Measurements from ENCODE around the gene CSF1R. TPM values are rescaled to one million over a fixed set of nuclear protein-coding genes. Genes with fewer than 3 reads are reported as not detected.

CSF1R gene
- 100 to 1,000 TPM in 1 of 4 donors, 10 to 100 TPM in 3; 55.6 to 140 (median 77.6) TPM for total RNA-seq

DNA sequence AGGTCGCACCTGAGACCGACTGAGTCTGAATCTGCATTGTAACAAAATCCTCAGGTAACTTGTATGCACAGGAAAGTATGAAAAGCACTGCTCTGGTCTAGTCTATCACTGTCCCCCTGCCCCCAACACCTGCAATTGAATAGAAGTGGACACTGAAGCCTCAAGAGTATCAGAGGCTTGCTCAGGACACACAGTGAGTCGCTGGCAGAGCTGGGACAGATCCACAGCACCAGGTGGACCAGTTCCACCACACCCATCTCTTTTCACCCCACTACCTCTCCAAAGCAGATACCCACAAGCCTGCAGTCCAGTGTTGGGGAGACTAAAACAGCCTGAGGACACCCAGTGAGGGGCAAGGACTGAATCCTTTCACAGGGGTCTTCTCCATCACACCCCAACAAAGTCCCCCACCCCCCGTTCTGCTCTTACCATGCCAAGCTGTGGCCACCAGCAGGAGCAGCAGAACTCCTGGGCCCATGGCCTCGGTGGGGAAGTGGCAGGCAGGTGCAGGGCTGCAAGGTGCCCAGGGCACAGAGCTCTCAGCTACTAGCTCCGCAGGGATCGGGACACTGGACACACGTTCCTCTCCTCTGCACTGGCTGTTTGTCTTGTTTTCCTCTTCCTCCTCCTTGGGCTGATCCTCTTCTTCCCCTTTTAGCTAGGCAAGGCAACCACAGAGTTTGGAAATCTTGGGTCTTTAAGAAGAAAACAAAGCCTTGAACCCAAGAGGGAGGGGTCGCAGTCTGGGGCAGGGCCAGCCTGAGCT is at the start of gene CSF1R:
TSS of gene CSF1R (minus strand) at position 605 of the 766 bp plus-strand sequence. CDS start at position 478, 127 bp downstream.
- TF ChIP-seq, protein P1, sequence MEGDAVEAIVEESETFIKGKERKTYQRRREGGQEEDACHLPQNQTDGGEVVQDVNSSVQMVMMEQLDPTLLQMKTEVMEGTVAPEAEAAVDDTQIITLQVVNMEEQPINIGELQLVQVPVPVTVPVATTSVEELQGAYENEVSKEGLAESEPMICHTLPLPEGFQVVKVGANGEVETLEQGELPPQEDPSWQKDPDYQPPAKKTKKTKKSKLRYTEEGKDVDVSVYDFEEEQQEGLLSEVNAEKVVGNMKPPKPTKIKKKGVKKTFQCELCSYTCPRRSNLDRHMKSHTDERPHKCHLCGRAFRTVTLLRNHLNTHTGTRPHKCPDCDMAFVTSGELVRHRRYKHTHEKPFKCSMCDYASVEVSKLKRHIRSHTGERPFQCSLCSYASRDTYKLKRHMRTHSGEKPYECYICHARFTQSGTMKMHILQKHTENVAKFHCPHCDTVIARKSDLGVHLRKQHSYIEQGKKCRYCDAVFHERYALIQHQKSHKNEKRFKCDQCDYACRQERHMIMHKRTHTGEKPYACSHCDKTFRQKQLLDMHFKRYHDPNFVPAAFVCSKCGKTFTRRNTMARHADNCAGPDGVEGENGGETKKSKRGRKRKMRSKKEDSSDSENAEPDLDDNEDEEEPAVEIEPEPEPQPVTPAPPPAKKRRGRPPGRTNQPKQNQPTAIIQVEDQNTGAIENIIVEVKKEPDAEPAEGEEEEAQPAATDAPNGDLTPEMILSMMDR (IDR thresholded peaks at IDR 0.05) = no peak
- no peak for ATAC-seq (ENCODE audit: low FRiP score)
- DNase-seq (ENCODE audit: low spot score) = no peak

GRCh38 chr5:150135557-150136304 is 49.4 kb upstream of the CSF1R start:
- TF ChIP-seq, protein P1 (IDR thresholded peaks at IDR 0.05) = no peak
- no peak for DNase-seq (ENCODE audit: low spot score)
- no peak for ATAC-seq (ENCODE audit: low FRiP score)

DNA sequence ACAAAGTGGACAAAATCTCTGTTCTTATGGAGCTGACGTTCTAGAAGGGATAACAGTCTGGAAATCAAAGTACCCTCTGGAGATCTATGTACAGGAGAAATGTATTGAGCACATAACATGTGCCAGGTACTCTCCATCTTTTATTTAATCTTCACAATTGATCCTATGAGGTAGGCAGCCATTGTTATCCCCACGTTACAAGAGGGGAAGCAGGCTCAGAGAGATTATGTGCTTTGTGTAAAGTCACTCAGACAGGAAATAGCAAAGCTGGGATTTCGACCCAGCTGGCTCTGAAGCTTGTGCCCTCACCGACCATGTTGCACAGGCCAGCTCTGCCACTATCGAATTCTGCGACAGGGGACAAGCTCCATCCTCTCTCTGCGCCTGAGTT is 47.8 kb upstream of the CSF1R start:
- no peak for ATAC-seq (ENCODE audit: low FRiP score)
- no peak for DNase-seq (ENCODE audit: low spot score)
- TF ChIP-seq, protein P1 (IDR thresholded peaks at IDR 0.05) = no peak

- DNase-seq (ENCODE audit: low spot score) = no peak
- TF ChIP-seq, protein P1 (IDR thresholded peaks at IDR 0.05) = no peak
- ATAC-seq (ENCODE audit: low FRiP score) = no peak
Observed at GRCh38 chr5:150133581-150134197, 47.3 kb upstream of the CSF1R start.

DNA sequence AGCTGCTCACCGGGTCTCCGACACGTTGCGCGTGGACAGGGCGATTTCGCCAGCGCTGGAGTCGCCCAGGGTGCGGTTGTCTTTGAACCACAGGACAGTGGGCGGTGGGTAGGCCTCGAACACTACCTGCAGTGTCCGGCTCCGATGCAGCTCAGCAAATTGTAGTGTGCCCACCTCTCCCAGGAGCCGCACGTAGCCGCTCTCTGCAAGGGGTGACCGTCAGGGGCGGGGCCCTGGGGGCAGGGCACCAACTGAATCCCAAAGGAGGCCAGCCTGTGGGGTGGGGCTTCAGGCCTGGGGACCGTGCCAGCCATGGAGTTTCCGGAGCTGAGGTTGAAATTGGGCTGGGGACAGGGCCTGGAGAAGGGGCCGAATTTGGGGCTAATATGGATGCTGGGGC is 46.4 kb upstream of the CSF1R start:
- ATAC-seq (ENCODE audit: low FRiP score) = no peak
- TF ChIP-seq, protein P1 (IDR thresholded peaks at IDR 0.05) = no peak
- no peak for DNase-seq (ENCODE audit: low spot score)

GRCh38 chr5:150131978-150132694 is 45.8 kb upstream of the CSF1R start:
- TF ChIP-seq, protein P1 (IDR thresholded peaks at IDR 0.05) = no peak
- no peak for DNase-seq (ENCODE audit: low spot score)
- no peak for ATAC-seq (ENCODE audit: low FRiP score)
